ENCODE results near the gene NUTF2. TPM values are rescaled to one million over a fixed set of nuclear protein-coding genes. Genes with fewer than 3 reads are reported as not detected.

Gene NUTF2
- total RNA-seq, 1 experiment from 2014 or later: 224 TPM

DNA sequence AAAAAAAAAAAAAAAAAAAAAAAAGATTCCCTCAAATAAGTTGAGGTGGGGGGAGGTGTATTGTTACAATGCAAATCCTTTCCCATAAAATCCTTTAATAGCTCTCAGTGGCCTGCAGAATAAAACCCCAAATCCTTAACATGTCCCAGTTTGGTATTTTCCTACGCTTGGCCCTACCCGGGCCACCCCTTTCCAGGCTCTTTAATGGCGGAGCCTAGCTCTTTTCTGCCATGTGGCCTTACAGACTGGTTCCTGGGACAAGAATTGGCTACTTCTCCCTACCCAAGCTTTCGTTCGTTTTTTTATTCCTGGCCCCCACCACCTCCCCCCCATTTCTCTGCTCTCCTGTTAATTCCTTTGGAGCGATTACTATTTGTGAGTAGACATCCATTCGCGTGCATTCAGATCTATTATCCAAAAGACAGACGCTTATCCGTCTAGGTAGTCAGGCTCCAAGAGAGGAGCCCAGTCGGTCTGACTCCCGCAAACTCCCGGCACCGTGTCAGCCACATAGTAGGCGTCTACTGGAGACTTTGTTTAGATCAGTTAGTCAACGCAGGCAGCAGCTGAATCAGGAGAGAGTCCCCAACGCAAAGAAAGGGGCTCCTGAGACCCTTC, 5.4 kb upstream of the NUTF2 start:
- TF ChIP-seq, protein P1, sequence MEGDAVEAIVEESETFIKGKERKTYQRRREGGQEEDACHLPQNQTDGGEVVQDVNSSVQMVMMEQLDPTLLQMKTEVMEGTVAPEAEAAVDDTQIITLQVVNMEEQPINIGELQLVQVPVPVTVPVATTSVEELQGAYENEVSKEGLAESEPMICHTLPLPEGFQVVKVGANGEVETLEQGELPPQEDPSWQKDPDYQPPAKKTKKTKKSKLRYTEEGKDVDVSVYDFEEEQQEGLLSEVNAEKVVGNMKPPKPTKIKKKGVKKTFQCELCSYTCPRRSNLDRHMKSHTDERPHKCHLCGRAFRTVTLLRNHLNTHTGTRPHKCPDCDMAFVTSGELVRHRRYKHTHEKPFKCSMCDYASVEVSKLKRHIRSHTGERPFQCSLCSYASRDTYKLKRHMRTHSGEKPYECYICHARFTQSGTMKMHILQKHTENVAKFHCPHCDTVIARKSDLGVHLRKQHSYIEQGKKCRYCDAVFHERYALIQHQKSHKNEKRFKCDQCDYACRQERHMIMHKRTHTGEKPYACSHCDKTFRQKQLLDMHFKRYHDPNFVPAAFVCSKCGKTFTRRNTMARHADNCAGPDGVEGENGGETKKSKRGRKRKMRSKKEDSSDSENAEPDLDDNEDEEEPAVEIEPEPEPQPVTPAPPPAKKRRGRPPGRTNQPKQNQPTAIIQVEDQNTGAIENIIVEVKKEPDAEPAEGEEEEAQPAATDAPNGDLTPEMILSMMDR (IDR thresholded peaks at IDR 0.05; ENCODE audit: unreplicated experiment): no peak
- intact Hi-C loops (cut with micrococcal nuclease; ENCODE audit: unreplicated experiment): no loop called here
- H3K9me3 Mint-ChIP-seq (ENCODE audit: low read depth, unreplicated experiment): no peaks in the 10 kb centered on the region
- no peak for DNase-seq
- peak overlapping the region; percentile 99 for H3K4me3 Mint-ChIP-seq (ENCODE audit: low read depth, unreplicated experiment)
- peaks cover 40% of the 10 kb centered on the region for H3K36me3 Mint-ChIP-seq (ENCODE audit: insufficient read depth, unreplicated experiment)
- H3K27me3 Mint-ChIP-seq (ENCODE audit: unreplicated experiment): no peaks in the 10 kb centered on the region
- H3K4me1 Mint-ChIP-seq (ENCODE audit: low read depth, unreplicated experiment): peaks cover 36% of the 10 kb centered on the region
- peak overlapping the region; percentile 82 for H3K27ac Mint-ChIP-seq (ENCODE audit: unreplicated experiment)
- CTCF ChIA-PET: interaction anchor here (0.6 to 1.7 kb wide), 2 partner anchors 52 to 94 kb away, joined by 4 to 7 read pairs; partner anchors contain the start of gene PSKH1
- BruUV-seq (replicated peaks): no TSS peak

DNA sequence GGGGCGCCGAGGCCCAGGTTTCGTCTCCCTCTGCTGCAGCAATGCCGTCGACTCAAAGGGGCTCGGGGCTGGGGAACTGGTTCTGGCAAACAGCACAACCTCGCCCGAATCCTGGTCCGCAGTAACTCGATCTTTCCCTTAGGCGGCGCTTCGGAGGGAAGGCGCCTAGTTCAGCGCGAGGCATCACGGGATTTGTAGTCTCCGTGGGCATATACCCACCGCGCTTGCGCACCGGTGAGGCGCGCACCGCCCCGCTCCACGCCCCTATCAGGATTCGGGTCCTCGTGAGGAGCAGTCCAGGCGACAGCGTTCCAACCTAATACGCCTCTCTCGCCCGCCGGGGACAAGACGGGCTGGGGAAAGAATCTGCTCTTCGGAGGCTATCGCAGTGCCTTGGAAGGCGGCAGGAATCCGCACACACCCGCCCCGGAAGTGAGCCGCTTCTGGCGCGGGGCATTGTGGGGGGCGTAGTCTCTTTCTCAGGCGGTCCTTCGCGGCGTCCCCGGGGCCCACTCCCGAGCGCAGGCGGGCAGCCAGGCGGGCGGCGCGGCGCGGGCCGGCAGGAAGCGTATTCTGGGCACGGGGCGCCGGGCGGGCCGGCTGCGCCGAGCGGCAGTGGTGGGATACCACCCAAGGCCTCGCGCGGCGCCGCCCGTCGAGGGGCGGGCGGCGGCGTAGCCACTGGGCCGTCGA, 4.8 kb upstream of the NUTF2 start, which contains the start of gene THAP11:
Gene THAP11, plus strand, starts transcription at position 505 of the 693 bp plus-strand sequence. CDS start 235 bp downstream, outside the sequence.
- Mint-ChIP-seq H3K27ac (ENCODE audit: unreplicated experiment) (peak within 1 kb of the TSS; percentile 82), H3K36me3 (ENCODE audit: insufficient read depth, unreplicated experiment) (peaks cover 46% of the 10 kb centered on the region), H3K27me3 (ENCODE audit: unreplicated experiment) (no peaks in the 10 kb centered on the region), H3K4me1 (ENCODE audit: low read depth, unreplicated experiment) (peaks cover 36% of the 10 kb centered on the region), H3K4me3 (ENCODE audit: low read depth, unreplicated experiment) (peak within 1 kb of the TSS; percentile 99), H3K9me3 (ENCODE audit: low read depth, unreplicated experiment) (no peaks in the 10 kb centered on the region)
- BruUV-seq (replicated peaks): no TSS peak
- TF ChIP-seq, protein P1 (IDR thresholded peaks at IDR 0.05; ENCODE audit: unreplicated experiment): peak; percentile 86
- intact Hi-C loops (cut with micrococcal nuclease; ENCODE audit: unreplicated experiment): no loop called here
- CTCF ChIA-PET: no interaction called here
- DNase-seq: peak; percentile 97

DNA sequence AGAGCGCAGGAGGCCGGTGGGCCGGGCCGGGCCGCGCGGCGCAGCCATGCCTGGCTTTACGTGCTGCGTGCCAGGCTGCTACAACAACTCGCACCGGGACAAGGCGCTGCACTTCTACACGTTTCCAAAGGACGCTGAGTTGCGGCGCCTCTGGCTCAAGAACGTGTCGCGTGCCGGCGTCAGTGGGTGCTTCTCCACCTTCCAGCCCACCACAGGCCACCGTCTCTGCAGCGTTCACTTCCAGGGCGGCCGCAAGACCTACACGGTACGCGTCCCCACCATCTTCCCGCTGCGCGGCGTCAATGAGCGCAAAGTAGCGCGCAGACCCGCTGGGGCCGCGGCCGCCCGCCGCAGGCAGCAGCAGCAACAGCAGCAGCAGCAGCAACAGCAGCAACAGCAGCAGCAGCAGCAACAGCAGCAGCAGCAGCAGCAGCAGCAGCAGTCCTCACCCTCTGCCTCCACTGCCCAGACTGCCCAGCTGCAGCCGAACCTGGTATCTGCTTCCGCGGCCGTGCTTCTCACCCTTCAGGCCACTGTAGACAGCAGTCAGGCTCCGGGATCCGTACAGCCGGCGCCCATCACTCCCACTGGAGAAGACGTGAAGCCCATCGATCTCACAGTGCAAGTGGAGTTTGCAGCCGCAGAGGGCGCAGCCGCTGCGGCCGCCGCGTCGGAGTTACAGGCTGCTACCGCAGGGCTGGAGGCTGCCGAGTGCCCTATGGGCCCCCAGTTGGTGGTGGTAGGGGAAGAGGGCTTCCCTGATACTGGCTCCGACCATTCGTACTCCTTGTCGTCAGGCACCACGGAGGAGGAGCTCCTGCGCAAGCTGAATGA, 4.0 kb upstream of the NUTF2 start:
- Mint-ChIP-seq H3K4me3 (ENCODE audit: low read depth, unreplicated experiment) (peak overlapping the region; percentile 99), H3K36me3 (ENCODE audit: insufficient read depth, unreplicated experiment) (peaks cover 54% of the 10 kb centered on the region), H3K27ac (ENCODE audit: unreplicated experiment) (peak overlapping the region; percentile 82), H3K4me1 (ENCODE audit: low read depth, unreplicated experiment) (peaks cover 30% of the 10 kb centered on the region), H3K27me3 (ENCODE audit: unreplicated experiment) (no peaks in the 10 kb centered on the region), H3K9me3 (ENCODE audit: low read depth, unreplicated experiment) (no peaks in the 10 kb centered on the region)
- DNase-seq: peak; percentile 44
- CTCF ChIA-PET: interaction anchor here (0.9 kb wide), 1 partner anchor 27 kb away, joined by 7 read pairs; no protein-coding TSS in a partner anchor
- no TSS peak for BruUV-seq (replicated peaks)
- intact Hi-C loops (cut with micrococcal nuclease; ENCODE audit: unreplicated experiment): no loop called here
- TF ChIP-seq, protein P1 (IDR thresholded peaks at IDR 0.05; ENCODE audit: unreplicated experiment): no peak

DNA sequence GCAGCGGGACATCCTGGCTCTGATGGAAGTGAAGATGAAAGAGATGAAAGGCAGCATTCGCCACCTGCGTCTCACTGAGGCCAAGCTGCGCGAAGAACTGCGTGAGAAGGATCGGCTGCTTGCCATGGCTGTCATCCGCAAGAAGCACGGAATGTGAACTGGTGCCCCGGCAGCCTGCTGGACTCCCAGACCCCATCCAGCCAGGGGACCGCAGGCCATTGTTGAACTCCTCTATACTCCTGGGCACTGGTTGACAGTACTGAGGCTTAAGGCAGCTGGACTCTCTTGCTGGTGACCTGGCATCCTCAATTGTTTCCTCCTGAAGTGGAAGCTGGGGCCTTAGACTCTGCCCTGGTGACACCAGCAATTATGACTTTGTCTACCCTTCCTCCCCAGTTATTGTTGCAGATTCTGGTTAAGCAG, 3.4 kb upstream of the NUTF2 start:
- H3K27me3 Mint-ChIP-seq (ENCODE audit: unreplicated experiment): no peaks in the 10 kb centered on the region
- peaks cover 58% of the 10 kb centered on the region for H3K36me3 Mint-ChIP-seq (ENCODE audit: insufficient read depth, unreplicated experiment)
- peak overlapping the region; percentile 82 for H3K27ac Mint-ChIP-seq (ENCODE audit: unreplicated experiment)
- CTCF ChIA-PET: interaction anchor here (0.9 kb wide), 1 partner anchor 28 kb away, joined by 7 read pairs; no protein-coding TSS in a partner anchor
- H3K4me3 Mint-ChIP-seq (ENCODE audit: low read depth, unreplicated experiment): peak overlapping the region; percentile 99
- DNase-seq: no peak
- TF ChIP-seq, protein P1 (IDR thresholded peaks at IDR 0.05; ENCODE audit: unreplicated experiment): no peak
- H3K9me3 Mint-ChIP-seq (ENCODE audit: low read depth, unreplicated experiment): no peaks in the 10 kb centered on the region
- intact Hi-C loops (cut with micrococcal nuclease; ENCODE audit: unreplicated experiment): no loop called here
- peaks cover 25% of the 10 kb centered on the region for H3K4me1 Mint-ChIP-seq (ENCODE audit: low read depth, unreplicated experiment)
- TSS peak; percentile 3 for BruUV-seq (replicated peaks)
